Endothelial cell of umbilical vein (primary cell): ENCODE data around the gene ATP13A4. TPM values are rescaled to one million over a fixed set of nuclear protein-coding genes. Genes with fewer than 3 reads are reported as not detected.

Source experiments
- BruUV-seq: library from RNA; stranded (reverse); fragments of 400-500 nt; replicated peaks from 2 replicates; lab custom pipeline; 2021; lab: Mats Ljungman, UMichigan
- CTCF ChIA-PET: fragments of 300-600, 350-600 bp; sonication (Branson Sonifier 250); formaldehyde crosslinking; loops from one replicate; lab custom pipeline; 2021; ENCODE audit warnings: antibody characterized with exemption, inconsistent platforms; lab: Charles Lee
- POLR2A ChIA-PET: fragments of 300-600, 350-600 bp; sonication (Branson Sonifier 250); formaldehyde crosslinking; loops from one replicate; lab custom pipeline; 2021; ENCODE audit warnings: antibody characterized with exemption, inconsistent platforms; lab: Charles Lee
- DNase-seq: peaks from one replicate; pipeline ENCODE4 v3.0.0-alpha.2; 2011; ENCODE audit warnings: low read depth, low spot score
- FAIRE-seq: peaks from 2 replicates; lab custom pipeline; 2011; peaks lifted over from hg19 to GRCh38; lab: Jason Lieb, UNC
- H2AFZ ChIP-seq: 2 replicates; pipeline ENCODE4 v1.6.0; 2012; ENCODE audit warnings: low read depth, low read length, control low read depth, inconsistent platforms
- H3K27ac ChIP-seq: 2 replicates; pipeline ENCODE4 v1.5.1; 2011; ENCODE audit warnings: low read depth, mild to moderate bottlenecking, control low read depth, low read length, moderate library complexity; ENCODE audit not compliant: insufficient read depth
- H3K27me3 ChIP-seq, 2 experiments: 2 replicates each; pipeline versions ENCODE4 v1.6.0 to v1.6.1; 2011; ENCODE audit warnings: low read length in 2 of 2, mixed read lengths in 1 of 2; ENCODE audit not compliant: control insufficient read depth in 2 of 2, insufficient read depth in 2 of 2
- H3K36me3 ChIP-seq, 2 experiments: 2 replicates in 1 of 2; 3 replicates in 1 of 2; pipeline ENCODE4 v1.5.1; 2011; ENCODE audit warnings: low read length in 2 of 2, mild to moderate bottlenecking in 1 of 2, moderate library complexity in 1 of 2; ENCODE audit not compliant: control insufficient read depth in 2 of 2, insufficient read depth in 2 of 2; ENCODE audit errors: extremely low read depth in 1 of 2
- H3K4me1 ChIP-seq: 3 replicates; pipeline ENCODE4 v1.5.1; 2011; ENCODE audit warnings: mild to moderate bottlenecking, low read length; ENCODE audit not compliant: control insufficient read depth, insufficient read depth; ENCODE audit errors: extremely low read depth
- H3K4me2 ChIP-seq: 2 replicates; pipeline ENCODE4 v1.6.1; 2011; ENCODE audit warnings: low read length, control low read depth, mixed read lengths; ENCODE audit not compliant: insufficient read depth
- H3K4me3 ChIP-seq, 3 experiments: fragments of 200-600 bp in 1 of 3; sonication (generic), shearing (Covaris generic) in 1 of 3; replicated peaks in 1 of 3; 2 replicates each; pipeline ENCODE4 v1.5.1; 2011 to 2016; ENCODE audit warnings: control low read depth in 3 of 3, low read length in 3 of 3, mild to moderate bottlenecking in 2 of 3, inconsistent platforms in 1 of 3, low read depth in 1 of 3, moderate library complexity in 1 of 3; ENCODE audit not compliant: insufficient read depth in 1 of 3
- H3K79me2 ChIP-seq: 2 replicates; pipeline ENCODE4 v1.6.0; 2012; ENCODE audit warnings: low read length, inconsistent platforms; ENCODE audit not compliant: control insufficient read depth, insufficient read depth
- H3K9ac ChIP-seq: replicated peaks from 2 replicates; pipeline ENCODE3; 2011; ENCODE audit warnings: low read length, control low read depth; ENCODE audit not compliant: insufficient read depth; ENCODE audit errors: extremely low read depth
- H3K9me1 ChIP-seq: replicated peaks from 3 replicates; pipeline ENCODE4 v1.6.0; 2011; ENCODE audit warnings: mild to moderate bottlenecking, low read length; ENCODE audit not compliant: control insufficient read depth, insufficient read depth; ENCODE audit errors: extremely low read depth
- H3K9me3 ChIP-seq: replicated peaks from 2 replicates; pipeline ENCODE4 v1.5.1; 2012; ENCODE audit warnings: low read length, inconsistent platforms; ENCODE audit not compliant: control insufficient read depth, insufficient read depth
- H4K20me1 ChIP-seq: replicated peaks from 2 replicates; pipeline ENCODE3; 2011; ENCODE audit warnings: mild to moderate bottlenecking, low read length; ENCODE audit not compliant: control insufficient read depth, insufficient read depth; ENCODE audit errors: extremely low read depth
- CTCF ChIP-seq, 2 donors: IDR thresholded peaks; 1 replicate in 1 of 2; 2 replicates in 1 of 2; pipeline ENCODE4 v1.5.1; 2011; ENCODE audit warnings: low read length in 2 of 2, mild to moderate bottlenecking in 2 of 2, moderate library complexity in 2 of 2, control low read depth in 1 of 2, inconsistent platforms in 1 of 2, low read depth in 1 of 2; ENCODE audit not compliant: insufficient read depth in 1 of 2; ENCODE audit errors: extremely low read depth in 1 of 2
- EZH2 ChIP-seq: IDR thresholded peaks from 2 replicates; pipeline ENCODE4 v1.6.1; 2012; ENCODE audit warnings: borderline replicate concordance, low read depth, mild to moderate bottlenecking, moderate library complexity, low read length, inconsistent platforms; ENCODE audit not compliant: severe bottlenecking
- FOS ChIP-seq: IDR thresholded peaks from 2 replicates; pipeline ENCODE4 v1.6.1; 2011; ENCODE audit warnings: mild to moderate bottlenecking, low read length, moderate library complexity, borderline replicate concordance; ENCODE audit not compliant: insufficient read depth
- GATA2 ChIP-seq: IDR thresholded peaks from 2 replicates; pipeline ENCODE4 v1.7.0; 2011; ENCODE audit warnings: low read depth, mild to moderate bottlenecking, moderate library complexity, mixed read lengths, low read length; ENCODE audit not compliant: insufficient read length, insufficient read depth
- JUN ChIP-seq: IDR thresholded peaks from 2 replicates; pipeline ENCODE4 v1.6.1; 2011; ENCODE audit warnings: borderline replicate concordance, low read depth; ENCODE audit not compliant: insufficient read length, insufficient read depth
- MAX ChIP-seq: IDR thresholded peaks from 2 replicates; pipeline ENCODE4 v1.6.1; 2011; ENCODE audit not compliant: insufficient read depth, insufficient read length
- MYC ChIP-seq: IDR thresholded peaks from one replicate; pipeline ENCODE4 v1.6.1; 2011; ENCODE audit warnings: mild to moderate bottlenecking, low read depth, low read length
- POLR2A ChIP-seq: IDR thresholded peaks from 2 replicates; pipeline ENCODE4 v1.6.1; 2012; ENCODE audit warnings: low read depth, mild to moderate bottlenecking, control low read depth, low read length
- POLR2AphosphoS5 ChIP-seq: IDR thresholded peaks from 2 replicates; pipeline ENCODE4 v1.6.1; 2012; ENCODE audit warnings: low read depth, mild to moderate bottlenecking, control low read depth, low read length, moderate library complexity; ENCODE audit not compliant: insufficient read depth
- dilution Hi-C: fragments of 300-500 bp; cut with MboI; formaldehyde crosslinking; loops from one replicate; pipeline ENCODE4 v1.15.0; 2019; ENCODE audit warnings: low sequenced_read_pairs; ENCODE audit not compliant: extremely low pct_ligation_motif_present
- intact Hi-C: fragments of 100-400 bp; cut with micrococcal nuclease; formaldehyde crosslinking; loops from one replicate; pipeline ENCODE4 v1.10.0; 2022
- polyA plus RNA-seq, 4 experiments: library from polyadenylated mRNA; depleted of rRNA in 3 of 4; stranded (reverse) in 3 of 4; unstranded in 1 of 4; fragments of >200 nt; gene quantifications; 2 replicates each; pipeline versions ENCODE4 v1.2.1 to v1.2.3, GENCODE V29; 2011 to 2012; ENCODE audit warnings: missing spikeins in 1 of 4
- total RNA-seq: library from RNA; stranded (reverse); gene quantifications from 2 replicates; pipeline ENCODE4 v1.2.3, GENCODE V29; 2021

Gene ATP13A4
- total and polyA plus RNA-seq, 2 donors (not counting 3 experiments of a cell fraction or from before 2014, with no cell fraction given): not detected

DNA sequence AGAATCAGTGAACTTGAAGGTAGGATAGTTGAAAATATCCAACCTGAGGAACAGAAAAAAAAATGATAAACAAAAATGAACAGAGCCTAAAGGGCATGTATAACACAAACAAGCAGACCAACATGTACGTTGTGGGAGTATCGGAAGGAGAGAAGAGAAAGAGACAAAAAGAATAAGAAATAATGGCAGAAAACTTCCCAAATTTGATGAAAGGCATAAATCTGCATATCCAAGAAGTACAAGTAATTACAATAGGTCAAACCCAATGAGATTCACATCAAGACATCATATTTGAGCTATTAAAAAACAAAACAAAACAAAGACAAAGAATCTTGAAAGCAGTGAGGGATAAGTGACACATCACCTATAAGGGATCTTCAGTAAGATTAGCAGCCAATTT lies 138.1 kb downstream of the ATP13A4 start:
- DNase-seq (no peak), FAIRE-seq (no peak)
- Histone ChIP-seq H3K27me3 (no peaks in the 10 kb centered on the region), H3K4me2 (no peak overlapping the region), H3K36me3 (no peaks in the 10 kb centered on the region), H3K9me3 (no peaks in the 10 kb centered on the region), H3K4me3 (no peak overlapping the region), H3K4me1 (no peaks in the 10 kb centered on the region), H2AFZ (no peak overlapping the region), H3K27ac (no peak overlapping the region), H3K9me1 (no peaks in the 10 kb centered on the region), H3K79me2 (no peaks in the 10 kb centered on the region), H4K20me1 (no peaks in the 10 kb centered on the region), H3K9ac (no peak overlapping the region)
- no TSS peak for BruUV-seq
- TF ChIP-seq EZH2 (no peak), JUN (no peak), FOS (no peak), GATA2 (no peak), MAX (no peak), CTCF (IDR thresholded peaks at IDR 0.05; ENCODE audit: extremely low read depth in 1 of 2, insufficient read depth in 1 of 2, low read depth in 1 of 2, low read length in 2 of 2) (no peak), POLR2AphosphoS5 (no peak), POLR2A (no peak), MYC (no peak)
- intact Hi-C loops: no loop called here
- POLR2A ChIA-PET: interaction anchor here (0.6 kb wide), 1 partner anchor 176 kb away, joined by 3 read pairs; no protein-coding TSS in a partner anchor
- dilution Hi-C loops: no loop called here
- CTCF ChIA-PET: no interaction called here
